Heart left ventricle (tissue), 13 donors: ENCODE data around the gene RPUSD2.

Source experiments
- POLR2A ChIP-seq, 2 donors: fragments of 450-650 bp; IDR thresholded peaks; one replicate each; pipeline ENCODE4 v1.6.1; 2017; ENCODE audit warnings: antibody characterized with exemption in 2 of 2, mild to moderate bottlenecking in 2 of 2, moderate library complexity in 2 of 2
- TF ChIP-seq, protein P1 (sequence below), 12 donors: fragments of 200-600 bp; sonication (generic) in 4 of 12; IDR thresholded peaks; one replicate each; pipeline versions ENCODE4 v1.5.0 to v1.8.0; 2018 to 2022; ENCODE audit warnings: antibody characterized with exemption in 12 of 12, mild to moderate bottlenecking in 5 of 12
- donor health status: ischemic (EF 13 %, LVEDD 7.1; RV severe dilation, severe dysfunction).
- donor health status: DM: no; HTN: yes; CAD: no.
- donor health status: DM: no; HTN: no; CAD: no.
- donor health status: ischemic (EF 25% LVEDD 6.9; RV normal size, moderate dysfunction).
- donor health status: ischemic (EF 25% LVEDD 5.7; RV mildly dilated, moderate dysfunction).
- donor health status: ischemic (EF 35%, LVEDD 5.7; RV mildly dilated, moderate dysfunction).
- donor health status: nonischemic (EF 11% LVEDD 7.7; RV severe dilation, severe dysfunction).
- donor health status: DM: yes; HTN: yes; CAD: no.
- donor health status: PGD.
- donor health status: ischemic (EF 29% LVEDD 5.4; RV normal size, mild dysfunction).
- donor health status: nonischemic (EF 23%, LVEDD 6.1; RV moderate dilation, normal function).

DNA sequence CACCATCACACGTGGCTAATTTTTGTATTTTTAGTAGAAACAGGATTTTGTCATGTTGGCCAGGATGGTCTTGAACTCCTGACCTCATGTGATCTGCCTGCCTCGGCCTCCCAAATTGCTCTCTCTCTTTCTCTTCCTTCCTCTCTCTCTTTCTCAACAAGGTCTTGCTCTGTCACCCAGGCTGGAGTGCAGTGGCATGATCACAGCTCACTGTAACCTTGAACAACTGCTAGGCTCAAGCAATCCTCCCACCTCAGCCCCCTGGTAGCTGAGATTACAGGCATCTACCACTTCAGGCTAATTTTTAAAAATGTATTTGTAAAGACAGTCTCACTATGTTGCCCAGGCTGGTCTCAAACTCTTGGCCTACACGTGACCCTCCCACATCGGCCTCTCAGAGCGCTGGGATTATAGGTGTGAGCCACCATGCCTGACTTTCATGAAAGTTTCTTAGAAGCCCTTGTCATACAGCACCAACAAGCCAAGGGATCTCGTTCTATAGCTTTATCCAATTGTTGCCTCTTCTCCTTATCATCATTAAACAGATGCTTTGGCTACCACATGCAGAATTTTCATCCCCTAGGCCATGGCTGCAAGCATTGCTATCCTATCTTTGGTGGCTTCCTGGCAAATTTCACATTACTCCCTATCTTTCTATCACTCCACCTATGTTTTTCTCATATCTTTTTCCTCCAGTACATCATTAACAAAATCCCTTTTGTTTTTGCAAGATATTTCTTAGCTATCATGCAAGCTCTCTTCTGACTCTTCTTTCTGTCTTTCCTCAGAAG is 10.0 kb upstream of the RPUSD2 start:
- TF ChIP-seq, protein P1, sequence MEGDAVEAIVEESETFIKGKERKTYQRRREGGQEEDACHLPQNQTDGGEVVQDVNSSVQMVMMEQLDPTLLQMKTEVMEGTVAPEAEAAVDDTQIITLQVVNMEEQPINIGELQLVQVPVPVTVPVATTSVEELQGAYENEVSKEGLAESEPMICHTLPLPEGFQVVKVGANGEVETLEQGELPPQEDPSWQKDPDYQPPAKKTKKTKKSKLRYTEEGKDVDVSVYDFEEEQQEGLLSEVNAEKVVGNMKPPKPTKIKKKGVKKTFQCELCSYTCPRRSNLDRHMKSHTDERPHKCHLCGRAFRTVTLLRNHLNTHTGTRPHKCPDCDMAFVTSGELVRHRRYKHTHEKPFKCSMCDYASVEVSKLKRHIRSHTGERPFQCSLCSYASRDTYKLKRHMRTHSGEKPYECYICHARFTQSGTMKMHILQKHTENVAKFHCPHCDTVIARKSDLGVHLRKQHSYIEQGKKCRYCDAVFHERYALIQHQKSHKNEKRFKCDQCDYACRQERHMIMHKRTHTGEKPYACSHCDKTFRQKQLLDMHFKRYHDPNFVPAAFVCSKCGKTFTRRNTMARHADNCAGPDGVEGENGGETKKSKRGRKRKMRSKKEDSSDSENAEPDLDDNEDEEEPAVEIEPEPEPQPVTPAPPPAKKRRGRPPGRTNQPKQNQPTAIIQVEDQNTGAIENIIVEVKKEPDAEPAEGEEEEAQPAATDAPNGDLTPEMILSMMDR (IDR thresholded peaks at IDR 0.05), result no peak
- TF ChIP-seq POLR2A (IDR thresholded peaks at IDR 0.05), result no peak
